GM21423 (cell line): Measurements from ENCODE around the gene CDH23.

ENCODE experiments used
- ATAC-seq: cut with Tn5 transposase; IDR thresholded peaks from one replicate; pipeline ENCODE4 v1.9.1; 2021; ENCODE audit warnings: mild to moderate bottlenecking, moderate library complexity; ENCODE audit not compliant: unreplicated experiment

CDH23 gene

GRCh38 chr10:71480662-71481061 is 83.9 kb downstream of the CDH23 start:
- no peak for ATAC-seq

- no peak for ATAC-seq
Measured at GRCh38 chr10:71481746-71482410, 85.2 kb downstream of the CDH23 start.

DNA sequence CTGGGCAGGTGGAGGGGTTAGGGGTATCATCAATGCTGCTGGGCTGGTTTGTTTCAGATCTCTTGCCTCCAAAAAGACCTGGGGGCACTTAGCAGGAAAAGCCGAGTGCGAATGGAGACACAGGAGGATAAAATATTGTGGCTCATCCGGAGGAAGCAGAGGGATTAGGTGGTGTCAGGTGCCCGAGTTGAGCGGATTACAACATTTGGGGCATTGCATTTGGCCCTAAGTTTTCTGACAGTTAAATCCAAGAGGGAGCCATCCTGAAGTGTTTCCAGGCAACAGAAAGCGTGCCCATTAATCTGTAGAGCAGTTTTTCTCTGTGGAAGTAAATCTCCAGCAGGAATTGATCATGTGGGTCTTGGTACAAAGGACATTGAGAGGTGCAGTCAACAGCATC is 85.9 kb downstream of the CDH23 start:
- ATAC-seq, result no peak

DNA sequence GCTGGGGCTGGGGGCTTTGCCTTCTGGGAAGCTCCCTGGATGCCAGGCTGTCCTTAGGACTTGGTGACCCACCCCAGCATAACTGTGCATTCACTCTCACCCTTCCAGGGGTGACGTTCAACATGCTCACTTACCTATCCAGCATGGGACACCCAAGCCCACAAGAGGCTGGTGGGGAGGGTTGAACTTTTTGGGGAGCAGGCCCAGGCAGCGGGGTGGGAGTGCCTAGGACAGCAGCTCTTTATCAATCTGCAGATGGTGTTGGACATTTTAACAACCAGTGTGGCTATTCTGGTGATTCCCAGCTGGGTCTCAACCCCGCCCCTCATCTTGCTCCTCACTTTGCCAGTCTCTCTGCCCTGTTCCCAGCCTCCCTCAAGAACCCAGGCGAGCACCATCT is 86.4 kb downstream of the CDH23 start:
- no peak for ATAC-seq

DNA sequence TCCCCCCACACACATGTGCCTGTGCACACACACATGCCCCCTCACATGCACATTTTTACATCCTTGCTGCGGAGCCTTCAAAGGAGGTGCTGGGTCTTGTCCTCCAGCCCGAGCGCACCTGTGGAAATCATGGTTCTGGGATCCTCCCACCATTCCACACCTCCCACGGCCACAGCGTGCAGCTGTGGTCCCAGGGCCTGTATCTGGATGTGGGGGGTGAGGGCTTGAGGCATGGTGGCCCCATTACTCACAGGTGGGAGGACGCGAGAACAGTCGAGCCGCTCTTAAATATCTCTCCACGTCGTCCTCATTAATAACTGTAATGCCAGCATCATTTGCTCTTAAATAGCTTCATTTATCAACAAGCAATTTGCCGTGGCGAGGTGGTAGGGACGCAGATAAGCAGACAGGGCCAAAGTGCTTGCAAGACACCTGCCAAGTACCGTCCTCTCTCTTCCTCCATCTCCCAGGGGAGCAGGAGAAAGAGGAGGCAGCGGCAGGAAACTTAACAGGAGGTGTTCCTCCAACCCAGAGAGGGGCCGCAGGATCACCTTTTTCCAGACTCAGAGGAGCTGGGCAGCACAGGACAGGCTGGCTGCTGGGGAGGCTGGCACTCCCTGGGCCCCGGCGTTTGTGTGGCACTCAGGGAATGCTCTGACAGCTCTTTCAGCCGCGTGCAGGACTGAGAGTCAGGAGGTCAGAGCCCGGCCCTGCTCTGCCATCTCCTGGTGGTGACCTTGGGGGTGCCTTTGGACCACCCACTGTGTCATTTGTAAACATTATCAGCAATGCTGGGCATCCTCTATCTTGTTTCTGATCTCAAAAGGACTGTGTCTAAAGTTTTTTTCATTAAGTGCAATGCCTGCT is 87.4 kb downstream of the CDH23 start:
- ATAC-seq, result no peak

- ATAC-seq, result no peak
Measured at GRCh38 chr10:71486484-71487114, 89.9 kb downstream of the CDH23 start.

DNA sequence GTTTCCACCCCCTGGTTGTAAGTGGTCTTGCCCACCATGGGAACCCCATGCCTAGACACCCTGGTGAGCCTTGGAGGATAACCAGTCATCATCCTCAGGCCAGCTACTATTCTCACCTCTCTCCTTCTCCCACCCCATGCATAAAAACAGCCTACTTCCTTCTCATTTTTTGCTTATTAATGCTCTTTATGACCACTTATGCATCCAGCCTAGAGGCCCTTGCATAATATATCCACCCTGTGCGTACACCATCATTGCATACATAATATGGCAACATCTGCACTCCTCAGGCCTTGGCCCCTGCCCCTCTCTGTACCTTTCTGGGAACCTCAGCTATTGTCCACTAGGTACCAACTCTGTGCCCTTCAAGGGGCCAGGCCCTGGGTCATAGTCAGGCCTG is 91.0 kb downstream of the CDH23 start:
- ATAC-seq, result no peak

- no peak for ATAC-seq
Measured at GRCh38 chr10:71489077-71489476, 92.4 kb downstream of the CDH23 start.

DNA sequence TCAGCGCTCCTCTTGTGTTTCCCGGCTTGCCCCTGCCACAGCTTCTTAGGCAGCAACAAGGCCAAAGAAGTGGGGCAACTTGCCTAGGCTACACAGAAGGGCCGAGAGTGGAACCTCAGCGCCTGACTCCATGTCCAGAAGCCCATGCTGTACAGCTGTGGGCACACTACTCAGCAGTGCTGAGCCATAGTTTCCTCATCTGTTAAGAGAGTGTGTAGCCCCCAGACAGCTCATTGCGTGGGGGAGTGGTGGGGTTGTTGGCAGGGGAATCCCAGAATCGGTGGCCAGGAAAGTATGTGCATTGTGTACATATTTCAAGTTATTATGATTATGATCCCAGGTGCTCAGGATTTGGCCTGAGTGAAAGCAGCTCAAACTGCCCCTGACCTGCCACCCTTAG is 96.2 kb downstream of the CDH23 start:
- ATAC-seq, result no peak

DNA sequence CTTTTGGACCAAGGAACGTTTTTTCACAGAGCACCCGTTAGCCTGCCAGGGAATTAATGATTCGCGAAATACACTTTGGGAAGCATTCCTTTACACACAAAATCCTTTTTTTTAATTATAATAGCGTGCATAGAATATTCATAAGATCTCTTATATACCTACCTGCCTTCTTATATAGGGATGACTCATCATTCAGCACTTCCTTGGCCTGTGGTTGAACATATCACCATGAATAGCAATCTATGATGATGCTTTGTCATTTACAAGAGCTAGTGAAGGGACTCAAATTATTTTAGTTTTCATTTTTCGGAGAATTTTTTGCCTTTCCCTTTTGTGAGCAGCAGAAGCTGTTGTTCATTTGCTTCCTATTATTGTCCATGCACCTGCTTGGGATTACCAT is 97.0 kb downstream of the CDH23 start:
- ATAC-seq, result no peak

DNA sequence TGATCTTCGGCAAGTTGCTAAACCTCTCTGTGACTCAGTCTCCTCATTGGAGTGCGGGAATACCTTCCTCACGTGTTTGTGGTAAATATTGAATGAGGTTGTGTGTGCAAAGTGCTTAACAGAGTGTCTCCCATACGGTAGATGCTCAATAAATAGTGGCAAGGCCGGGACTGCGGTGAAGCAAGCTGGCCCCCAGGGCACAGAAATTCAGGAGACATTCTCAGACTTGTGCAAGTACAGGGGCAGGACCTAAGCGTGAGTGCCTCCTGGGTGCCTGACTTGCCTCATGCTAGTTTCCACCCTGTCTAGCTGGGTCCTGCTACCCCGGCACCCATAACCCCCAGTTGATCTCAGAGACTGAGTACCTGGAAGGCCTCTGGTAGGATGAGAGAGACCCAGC is 97.8 kb downstream of the CDH23 start:
- ATAC-seq, result no peak

GRCh38 chr10:71494980-71495381 is 98.3 kb downstream of the CDH23 start:
- ATAC-seq, result no peak

DNA sequence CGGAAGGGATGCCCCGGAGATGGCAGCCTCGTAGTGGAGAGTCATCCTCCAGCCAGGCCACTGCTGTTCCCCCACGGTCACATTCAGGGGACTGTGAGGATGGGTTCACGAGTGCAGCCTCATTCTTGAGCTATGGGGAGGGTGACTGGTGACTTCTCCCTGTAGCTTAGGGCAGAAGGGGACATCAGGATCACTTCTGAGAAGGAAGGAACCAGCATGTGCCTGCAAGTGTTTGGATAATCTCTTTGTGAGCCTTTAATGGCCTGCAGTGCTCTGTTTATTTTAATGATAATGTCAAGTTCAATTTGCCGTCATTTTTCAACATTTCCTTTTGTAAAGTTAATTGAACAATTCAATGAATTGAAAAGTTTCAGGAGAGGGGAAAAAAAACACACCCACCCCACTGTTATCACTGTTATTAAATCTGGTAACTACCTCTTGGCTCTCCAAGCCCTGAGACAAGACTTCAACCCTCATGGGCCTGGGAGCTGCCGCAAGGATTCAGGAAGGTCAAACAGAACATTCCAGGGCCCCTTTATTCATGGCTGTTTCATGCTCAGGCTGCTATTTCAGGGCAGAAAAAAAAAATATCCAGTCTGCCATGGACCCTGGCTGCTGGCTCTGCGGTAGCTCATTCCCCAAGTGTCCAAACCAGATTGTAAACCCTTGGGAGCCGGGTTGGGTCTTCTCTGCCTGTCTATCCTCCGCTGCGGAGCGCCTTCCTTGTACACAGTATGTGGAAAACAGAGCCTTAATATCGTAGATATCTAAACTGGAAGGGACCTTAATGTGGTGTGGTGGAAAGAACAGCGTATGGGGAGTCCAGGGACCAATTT is 100.4 kb downstream of the CDH23 start:
- ATAC-seq, result no peak

- no peak for ATAC-seq
Measured at GRCh38 chr10:71497763-71498326, 101.1 kb downstream of the CDH23 start.

- no peak for ATAC-seq
Measured at GRCh38 chr10:71501402-71501801, 104.7 kb downstream of the CDH23 start.

GRCh38 chr10:71502190-71502589 is 105.5 kb downstream of the CDH23 start:
- ATAC-seq, result no peak

- ATAC-seq, result no peak
Measured at GRCh38 chr10:71502851-71503250, 106.1 kb downstream of the CDH23 start.

GRCh38 chr10:71504168-71504567 is 107.4 kb downstream of the CDH23 start:
- ATAC-seq, result no peak

GRCh38 chr10:71504570-71504969 is 107.8 kb downstream of the CDH23 start:
- no peak for ATAC-seq

DNA sequence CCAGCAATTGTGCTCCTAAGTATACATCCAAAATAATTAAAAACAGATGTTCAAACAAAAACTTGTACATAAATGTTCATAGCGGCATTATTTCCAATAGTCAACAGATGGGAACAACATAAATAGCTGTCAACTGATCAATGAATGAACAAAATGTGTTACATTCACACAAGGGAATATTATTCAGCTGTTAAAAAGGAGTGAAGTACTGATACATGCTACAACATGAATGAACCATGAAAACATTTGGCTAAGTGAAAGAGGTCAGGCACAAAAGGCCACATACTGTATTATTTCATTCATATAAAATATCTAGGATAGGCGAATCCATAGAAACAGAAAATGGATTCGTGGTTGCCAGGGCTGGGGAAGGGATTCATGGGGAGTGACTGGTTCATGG is 109.1 kb downstream of the CDH23 start:
- no peak for ATAC-seq

- ATAC-seq, result no peak
Measured at GRCh38 chr10:71509444-71509843, 112.7 kb downstream of the CDH23 start.
